Measurements from ENCODE around the gene SURF4. TPM values are rescaled to one million over a fixed set of nuclear protein-coding genes. Genes with fewer than 3 reads are reported as not detected.
"Not testable (repeated sequence)": the region's sequence is repeated elsewhere in the genome, so short reads cannot be mapped to it uniquely, and the experiment has no call there.

SURF4 gene
- total RNA-seq, 1 donor = 392 TPM

DNA sequence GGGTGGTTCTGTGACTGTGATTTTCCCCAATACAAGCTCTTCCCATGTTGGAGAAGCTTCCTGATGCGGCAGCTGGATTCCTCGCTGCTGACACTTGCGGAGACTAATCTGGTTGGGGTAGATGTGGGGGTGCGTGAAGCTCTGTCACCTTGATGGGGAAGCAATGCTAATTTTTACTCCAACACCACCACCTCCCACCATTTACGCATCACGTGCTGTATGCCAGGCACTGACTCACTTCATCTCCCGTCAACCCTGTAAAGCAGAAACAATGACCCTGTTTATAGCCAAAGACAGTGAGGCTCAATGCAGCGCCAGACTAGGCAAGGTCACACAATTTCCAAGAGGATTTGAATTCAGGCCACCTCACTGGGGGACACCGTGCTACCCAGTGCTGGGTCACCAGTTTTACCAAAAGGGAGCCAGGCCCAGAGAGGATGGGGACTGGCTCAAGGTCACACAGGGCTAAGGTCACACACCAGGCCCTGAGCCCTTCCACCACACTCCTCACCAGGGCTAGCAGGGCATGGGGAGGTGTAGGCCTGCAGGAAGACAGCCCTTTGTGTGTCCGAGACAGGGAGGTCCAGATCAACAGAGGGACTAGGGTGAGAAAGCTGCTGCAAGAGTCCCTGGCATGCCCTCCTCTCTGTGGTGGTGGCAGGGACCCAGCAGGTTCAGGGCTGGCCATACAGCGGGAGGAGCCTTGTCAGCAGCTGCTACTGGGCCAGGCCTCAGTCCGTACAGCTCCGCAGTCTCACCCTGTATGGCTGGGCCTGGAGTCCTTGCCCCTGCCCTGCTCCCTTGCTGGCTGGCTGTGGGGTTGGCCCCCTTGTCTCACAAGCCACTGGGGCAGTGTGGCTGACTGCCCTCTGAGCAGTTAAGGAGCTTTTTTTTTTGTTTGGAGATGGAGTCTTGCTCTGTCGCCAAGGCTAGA lies 3.6 kb upstream of the SURF4 start:
- no peak overlapping the region for H3K4me2 ChIP-seq (ENCODE audit: insufficient read depth, low read length)
- DNase-seq (ENCODE audit: insufficient read length, low spot score, missing footprints) = peak; percentile 23
- no peaks in the 10 kb centered on the region for H3K9me3 ChIP-seq (ENCODE audit: low read depth, low read length)
- H4K20me1 ChIP-seq (ENCODE audit: insufficient read depth, low read length) = peaks cover 7% of the 10 kb centered on the region
- H3K79me2 ChIP-seq (ENCODE audit: insufficient read depth, low read length) = peaks cover 15% of the 10 kb centered on the region
- no peaks in the 10 kb centered on the region for H3K27me3 ChIP-seq (ENCODE audit: insufficient read depth, low read length)
- no peak overlapping the region for H3K4me3 ChIP-seq (ENCODE audit: insufficient read depth, low read length)
- H3K27ac ChIP-seq (ENCODE audit: low read depth, low read length) = no peak overlapping the region
- H3K4me1 ChIP-seq (ENCODE audit: insufficient read depth, low read length) = peaks cover 7% of the 10 kb centered on the region
- H3K36me3 ChIP-seq (ENCODE audit: insufficient read depth, low read length) = no peaks in the 10 kb centered on the region
- H2AFZ ChIP-seq (ENCODE audit: low read length) = no peak overlapping the region
- TF ChIP-seq, protein P1, sequence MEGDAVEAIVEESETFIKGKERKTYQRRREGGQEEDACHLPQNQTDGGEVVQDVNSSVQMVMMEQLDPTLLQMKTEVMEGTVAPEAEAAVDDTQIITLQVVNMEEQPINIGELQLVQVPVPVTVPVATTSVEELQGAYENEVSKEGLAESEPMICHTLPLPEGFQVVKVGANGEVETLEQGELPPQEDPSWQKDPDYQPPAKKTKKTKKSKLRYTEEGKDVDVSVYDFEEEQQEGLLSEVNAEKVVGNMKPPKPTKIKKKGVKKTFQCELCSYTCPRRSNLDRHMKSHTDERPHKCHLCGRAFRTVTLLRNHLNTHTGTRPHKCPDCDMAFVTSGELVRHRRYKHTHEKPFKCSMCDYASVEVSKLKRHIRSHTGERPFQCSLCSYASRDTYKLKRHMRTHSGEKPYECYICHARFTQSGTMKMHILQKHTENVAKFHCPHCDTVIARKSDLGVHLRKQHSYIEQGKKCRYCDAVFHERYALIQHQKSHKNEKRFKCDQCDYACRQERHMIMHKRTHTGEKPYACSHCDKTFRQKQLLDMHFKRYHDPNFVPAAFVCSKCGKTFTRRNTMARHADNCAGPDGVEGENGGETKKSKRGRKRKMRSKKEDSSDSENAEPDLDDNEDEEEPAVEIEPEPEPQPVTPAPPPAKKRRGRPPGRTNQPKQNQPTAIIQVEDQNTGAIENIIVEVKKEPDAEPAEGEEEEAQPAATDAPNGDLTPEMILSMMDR (IDR thresholded peaks at IDR 0.05; ENCODE audit: extremely low read depth, low read depth, low read length) = no peak

DNA sequence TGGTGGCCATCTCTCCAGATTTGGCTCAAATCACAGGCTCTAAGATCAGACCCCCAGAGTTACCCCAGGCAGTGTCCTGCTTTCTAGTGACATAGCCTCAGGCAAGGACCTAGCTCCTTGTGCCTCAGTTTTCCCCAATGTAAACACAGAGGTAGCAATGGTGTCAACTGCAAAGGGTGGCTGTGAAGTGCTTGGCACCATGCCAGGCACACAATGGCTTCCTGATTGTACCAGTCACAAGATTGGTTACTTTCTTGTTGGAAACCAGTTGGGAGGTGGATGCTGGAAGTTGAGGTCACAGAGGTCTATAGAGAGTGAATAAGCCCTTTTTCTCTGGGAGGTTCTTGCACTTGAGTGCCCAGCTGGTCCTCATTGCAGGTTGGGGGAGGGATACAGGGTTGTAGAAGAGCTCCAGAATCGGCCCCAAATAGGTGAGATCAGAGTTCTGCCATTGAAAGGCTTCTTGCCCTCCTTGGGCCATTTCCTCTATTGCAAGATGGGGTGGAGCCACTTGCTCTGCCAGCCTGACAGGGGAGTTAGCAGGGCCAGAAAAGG lies 2.6 kb upstream of the SURF4 start:
- Histone ChIP-seq H3K79me2 (ENCODE audit: insufficient read depth, low read length) (peaks cover 24% of the 10 kb centered on the region), H3K4me2 (ENCODE audit: insufficient read depth, low read length) (no peak overlapping the region), H3K9me3 (ENCODE audit: low read depth, low read length) (no peaks in the 10 kb centered on the region), H3K27ac (ENCODE audit: low read depth, low read length) (no peak overlapping the region), H3K27me3 (ENCODE audit: insufficient read depth, low read length) (no peaks in the 10 kb centered on the region), H3K4me3 (ENCODE audit: insufficient read depth, low read length) (no peak overlapping the region), H4K20me1 (ENCODE audit: insufficient read depth, low read length) (peaks cover 15% of the 10 kb centered on the region), H3K36me3 (ENCODE audit: insufficient read depth, low read length) (peaks cover 4% of the 10 kb centered on the region), H2AFZ (ENCODE audit: low read length) (no peak overlapping the region), H3K4me1 (ENCODE audit: insufficient read depth, low read length) (peaks cover 14% of the 10 kb centered on the region)
- DNase-seq (ENCODE audit: insufficient read length, low spot score, missing footprints) = peak; percentile 56
- TF ChIP-seq, protein P1 (IDR thresholded peaks at IDR 0.05; ENCODE audit: extremely low read depth, low read depth, low read length) = no peak

GRCh38 chr9:133377721-133378216 lies 1.9 kb upstream of the SURF4 start:
- DNase-seq (ENCODE audit: insufficient read length, low spot score, missing footprints) = peak; percentile 47
- Histone ChIP-seq H3K9me3 (ENCODE audit: low read depth, low read length) (no peaks in the 10 kb centered on the region), H3K27ac (ENCODE audit: low read depth, low read length) (no peak overlapping the region), H3K79me2 (ENCODE audit: insufficient read depth, low read length) (peaks cover 31% of the 10 kb centered on the region), H3K27me3 (ENCODE audit: insufficient read depth, low read length) (no peaks in the 10 kb centered on the region), H4K20me1 (ENCODE audit: insufficient read depth, low read length) (peaks cover 21% of the 10 kb centered on the region), H3K4me1 (ENCODE audit: insufficient read depth, low read length) (peaks cover 20% of the 10 kb centered on the region), H2AFZ (ENCODE audit: low read length) (no peak overlapping the region), H3K4me2 (ENCODE audit: insufficient read depth, low read length) (no peak overlapping the region), H3K36me3 (ENCODE audit: insufficient read depth, low read length) (peaks cover 11% of the 10 kb centered on the region), H3K4me3 (ENCODE audit: insufficient read depth, low read length) (no peak overlapping the region)
- TF ChIP-seq, protein P1 (IDR thresholded peaks at IDR 0.05; ENCODE audit: extremely low read depth, low read depth, low read length) = no peak

- H2AFZ ChIP-seq (ENCODE audit: low read length); H3K27me3 ChIP-seq (ENCODE audit: insufficient read depth, low read length); H3K27ac ChIP-seq (ENCODE audit: low read depth, low read length); H3K9me3 ChIP-seq (ENCODE audit: low read depth, low read length); DNase-seq (ENCODE audit: insufficient read length, low spot score, missing footprints); H3K4me3 ChIP-seq (ENCODE audit: insufficient read depth, low read length): not testable (repeated sequence)
- peaks cover 25% of the 10 kb centered on the region for H3K4me1 ChIP-seq (ENCODE audit: insufficient read depth, low read length)
- H4K20me1 ChIP-seq (ENCODE audit: insufficient read depth, low read length) = peaks cover 26% of the 10 kb centered on the region
- peak overlapping the region; percentile 90 for H3K4me2 ChIP-seq (ENCODE audit: insufficient read depth, low read length)
- peaks cover 16% of the 10 kb centered on the region for H3K36me3 ChIP-seq (ENCODE audit: insufficient read depth, low read length)
- peaks cover 36% of the 10 kb centered on the region for H3K79me2 ChIP-seq (ENCODE audit: insufficient read depth, low read length)
Measured at GRCh38 chr9:133377280-133377679, 1.4 kb upstream of the SURF4 start.

All from osteoblast (primary cell).